OCI-M2 (cell line): ENCODE measurements around the gene TUBA4B.

Experiments used
- DNase-seq: peaks from one replicate; lab custom pipeline; 2025; ENCODE audit not compliant: unreplicated experiment; lab: John Stamatoyannopoulos, UW

TUBA4B gene

GRCh38 chr2:219289537-219290361, 36.7 kb downstream of the TUBA4B start:
- DNase-seq = no peak

GRCh38 chr2:219290381-219291171, 37.5 kb downstream of the TUBA4B start:
- DNase-seq = no peak

GRCh38 chr2:219291394-219291793, 38.4 kb downstream of the TUBA4B start:
- no peak for DNase-seq

GRCh38 chr2:219291910-219292490, 39.0 kb downstream of the TUBA4B start:
- no peak for DNase-seq

GRCh38 chr2:219292616-219293015, 39.6 kb downstream of the TUBA4B start:
- no peak for DNase-seq

- no peak for DNase-seq
These were observed 40.7 kb downstream of the TUBA4B start for GRCh38 chr2:219293736-219294231.

GRCh38 chr2:219294356-219295351, 41.6 kb downstream of the TUBA4B start:
- peak; percentile 53 for DNase-seq

GRCh38 chr2:219296142-219296541, 43.1 kb downstream of the TUBA4B start:
- no peak for DNase-seq

- no peak for DNase-seq
These were observed 43.8 kb downstream of the TUBA4B start for GRCh38 chr2:219296631-219297391.

- DNase-seq = no peak
These were observed 44.9 kb downstream of the TUBA4B start for GRCh38 chr2:219297766-219298456.

- peak; percentile 32 for DNase-seq
These were observed 45.8 kb downstream of the TUBA4B start for GRCh38 chr2:219298759-219299371.

GRCh38 chr2:219299372-219299760, 46.3 kb downstream of the TUBA4B start:
- DNase-seq = no peak

GRCh38 chr2:219300022-219300421, 47.0 kb downstream of the TUBA4B start:
- DNase-seq = no peak

- DNase-seq = no peak
These were observed 49.4 kb downstream of the TUBA4B start for GRCh38 chr2:219302412-219302968.

- DNase-seq = no peak
These were observed 51.2 kb downstream of the TUBA4B start for GRCh38 chr2:219304223-219304622.

- DNase-seq = no peak
These were observed 53.0 kb downstream of the TUBA4B start for GRCh38 chr2:219306047-219306446.

- DNase-seq = peak; percentile 42
These were observed 55.4 kb downstream of the TUBA4B start for GRCh38 chr2:219308142-219309101.
